Measurements from ENCODE around the gene SUPT4H1.

GRCh38 chr17:58312829-58313228 lies 39.2 kb downstream of the SUPT4H1 start:
- TF ChIP-seq, protein P1, sequence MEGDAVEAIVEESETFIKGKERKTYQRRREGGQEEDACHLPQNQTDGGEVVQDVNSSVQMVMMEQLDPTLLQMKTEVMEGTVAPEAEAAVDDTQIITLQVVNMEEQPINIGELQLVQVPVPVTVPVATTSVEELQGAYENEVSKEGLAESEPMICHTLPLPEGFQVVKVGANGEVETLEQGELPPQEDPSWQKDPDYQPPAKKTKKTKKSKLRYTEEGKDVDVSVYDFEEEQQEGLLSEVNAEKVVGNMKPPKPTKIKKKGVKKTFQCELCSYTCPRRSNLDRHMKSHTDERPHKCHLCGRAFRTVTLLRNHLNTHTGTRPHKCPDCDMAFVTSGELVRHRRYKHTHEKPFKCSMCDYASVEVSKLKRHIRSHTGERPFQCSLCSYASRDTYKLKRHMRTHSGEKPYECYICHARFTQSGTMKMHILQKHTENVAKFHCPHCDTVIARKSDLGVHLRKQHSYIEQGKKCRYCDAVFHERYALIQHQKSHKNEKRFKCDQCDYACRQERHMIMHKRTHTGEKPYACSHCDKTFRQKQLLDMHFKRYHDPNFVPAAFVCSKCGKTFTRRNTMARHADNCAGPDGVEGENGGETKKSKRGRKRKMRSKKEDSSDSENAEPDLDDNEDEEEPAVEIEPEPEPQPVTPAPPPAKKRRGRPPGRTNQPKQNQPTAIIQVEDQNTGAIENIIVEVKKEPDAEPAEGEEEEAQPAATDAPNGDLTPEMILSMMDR (IDR thresholded peaks at IDR 0.05) = no peak
- TF ChIP-seq POLR2A (IDR thresholded peaks at IDR 0.05) = no peak
- no peak for TF ChIP-seq EP300 (IDR thresholded peaks at IDR 0.05)
